HEK293 (cell line): Measurements from ENCODE around the gene MAGI2.

Experiments
- CTCF ChIA-PET: fragments of 350-600 bp; formaldehyde crosslinking; extraction: SDS; loops from one replicate; lab custom pipeline; 2021; ENCODE audit warnings: antibody characterized with exemption; lab: Yijun Ruan, JAX
- POLR2A ChIA-PET: fragments of 300-600 bp; formaldehyde crosslinking; extraction: SDS; loops from one replicate; lab custom pipeline; 2020; ENCODE audit warnings: antibody characterized with exemption, inconsistent platforms; lab: Yijun Ruan, JAX
- H3K27ac ChIP-seq: fragments of 200-500 bp; sonication (Bioruptor generic); 2 replicates; pipeline ENCODE4 v1.5.1; 2014; ENCODE audit warnings: low read depth, low read length, control low read depth, inconsistent platforms; ENCODE audit errors: extremely low read depth
- H3K36me3 ChIP-seq, 2 experiments: fragments of 200-500 bp in 1 of 2; sonication (Bioruptor generic) in 1 of 2; 1 replicate in 1 of 2; 2 replicates in 1 of 2; pipeline ENCODE4 v1.5.1; 2014 to 2017; ENCODE audit warnings: inconsistent platforms in 2 of 2, low read length in 2 of 2; ENCODE audit not compliant: control insufficient read depth in 2 of 2, insufficient read depth in 1 of 2
- H3K4me1 ChIP-seq: fragments of 200-500 bp; sonication (Bioruptor generic); 2 replicates; pipeline ENCODE4 v1.5.1; 2014; ENCODE audit warnings: mild to moderate bottlenecking, low read length, inconsistent platforms; ENCODE audit not compliant: control insufficient read depth, insufficient read depth
- H3K4me3 ChIP-seq: 2 replicates; pipeline ENCODE4 v1.5.1; 2011; ENCODE audit warnings: low read depth, mild to moderate bottlenecking, control low read depth, low read length, moderate library complexity
- H3K9me3 ChIP-seq: fragments of 200-500 bp; sonication (Bioruptor generic); 2 replicates; pipeline ENCODE4 v1.5.1; 2014; ENCODE audit warnings: low read depth, low read length, inconsistent platforms; ENCODE audit not compliant: control insufficient read depth, insufficient read depth
- EGR2 ChIP-seq: fragments of 450-650 bp; formaldehyde crosslinking; IDR thresholded peaks from 2 replicates; pipeline ENCODE4 v1.5.1; 2016; ENCODE audit warnings: low read depth, missing biosample characterization, missing genetic modification characterization
- ELK4 ChIP-seq: IDR thresholded peaks from 2 replicates; pipeline ENCODE4 v1.6.1; 2011; ENCODE audit warnings: mild to moderate bottlenecking, low read depth, low read length, borderline replicate concordance
- SCRT1 ChIP-seq: fragments of 450-650 bp; formaldehyde crosslinking; IDR thresholded peaks from 2 replicates; pipeline ENCODE4 v1.5.1; 2016; ENCODE audit warnings: missing biosample characterization, missing genetic modification characterization, borderline replicate concordance
- ZBTB11 ChIP-seq: fragments of 450-650 bp; formaldehyde crosslinking; conservative IDR thresholded peaks from 2 replicates; pipeline ENCODE4 v1.5.1; 2016; ENCODE audit warnings: low read depth, missing biosample characterization, missing genetic modification characterization
- ZNF16 ChIP-seq: fragments of 450-650 bp; formaldehyde crosslinking; IDR thresholded peaks from 2 replicates; pipeline ENCODE4 v1.5.1; 2016; ENCODE audit warnings: low read depth, missing biosample characterization, missing genetic modification characterization
- ZNF2 ChIP-seq: fragments of 450-650 bp; formaldehyde crosslinking; IDR thresholded peaks from 2 replicates; pipeline ENCODE4 v1.5.1; 2016; ENCODE audit warnings: missing biosample characterization, missing genetic modification characterization
- ZNF292 ChIP-seq: fragments of 450-650 bp; formaldehyde crosslinking; IDR thresholded peaks from 2 replicates; pipeline ENCODE4 v1.5.1; 2016; ENCODE audit warnings: low read depth, missing biosample characterization, missing genetic modification characterization, borderline replicate concordance
- ZNF404 ChIP-seq: fragments of 450-650 bp; formaldehyde crosslinking; IDR thresholded peaks from 2 replicates; pipeline ENCODE4 v1.5.1; 2017; ENCODE audit warnings: missing biosample characterization, missing genetic modification characterization
- ZNF423 ChIP-seq: fragments of 450-650 bp; formaldehyde crosslinking; IDR thresholded peaks from 2 replicates; pipeline ENCODE4 v1.5.1; 2016; ENCODE audit warnings: missing biosample characterization, missing genetic modification characterization
- ZNF433 ChIP-seq: fragments of 450-650 bp; formaldehyde crosslinking; IDR thresholded peaks from 2 replicates; pipeline ENCODE4 v1.5.1; 2016; ENCODE audit warnings: missing biosample characterization, missing genetic modification characterization, low read depth
- ZNF488 ChIP-seq: fragments of 450-650 bp; formaldehyde crosslinking; IDR thresholded peaks from 2 replicates; pipeline ENCODE4 v1.5.1; 2016; ENCODE audit warnings: missing biosample characterization, missing genetic modification characterization
- ZNF544 ChIP-seq: fragments of 450-650 bp; formaldehyde crosslinking; IDR thresholded peaks from 2 replicates; pipeline ENCODE4 v1.5.0; 2017; ENCODE audit warnings: missing biosample characterization, missing genetic modification characterization
- ZNF571 ChIP-seq: fragments of 450-650 bp; formaldehyde crosslinking; IDR thresholded peaks from 2 replicates; pipeline ENCODE4 v1.5.0; 2017; ENCODE audit warnings: missing biosample characterization, missing genetic modification characterization
- ZNF692 ChIP-seq: fragments of 450-650 bp; formaldehyde crosslinking; IDR thresholded peaks from 2 replicates; pipeline ENCODE4 v1.5.1; 2016; ENCODE audit warnings: missing biosample characterization, missing genetic modification characterization
- ZNF843 ChIP-seq: fragments of 450-650 bp; formaldehyde crosslinking; IDR thresholded peaks from 2 replicates; pipeline ENCODE4 v1.5.1; 2016; ENCODE audit warnings: missing biosample characterization, missing genetic modification characterization
- TF ChIP-seq, protein P1 (sequence below): fragments of 450-650 bp; formaldehyde crosslinking; IDR thresholded peaks from 2 replicates; pipeline ENCODE4 v1.5.1; 2017; ENCODE audit warnings: missing biosample characterization, mild to moderate bottlenecking, missing genetic modification characterization, moderate library complexity

The MAGI2 gene

DNA sequence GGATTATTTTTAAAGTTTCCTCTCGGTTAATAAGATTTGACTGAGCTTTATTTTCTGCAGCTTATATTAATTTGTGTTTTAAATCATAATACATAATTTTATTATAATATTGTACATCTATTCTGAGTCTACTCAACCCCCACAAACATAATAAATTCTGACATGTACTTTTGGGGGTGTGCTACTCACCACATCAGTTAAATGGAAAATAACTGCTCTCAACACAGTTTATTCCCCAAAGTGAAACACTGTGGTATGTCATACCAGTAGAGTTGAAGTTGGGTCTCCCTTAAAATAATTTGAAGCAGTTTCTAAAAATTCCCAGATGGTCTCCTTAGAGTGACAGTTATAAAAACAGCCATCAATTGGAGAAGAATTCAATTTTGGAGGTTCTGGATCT is 1191.7 kb downstream of the MAGI2 start:
- no peaks in the 10 kb centered on the region for H3K4me1 ChIP-seq
- H3K4me3 ChIP-seq = no peak overlapping the region
- H3K36me3 ChIP-seq = no peaks in the 10 kb centered on the region
- TF ChIP-seq ZNF2 (no peak), ZNF488 (tag by site-specific recombination) (no peak), ZNF404 (tag by site-specific recombination) (no peak), ZNF423 (no peak), ZBTB11 (tag by site-specific recombination) (no peak), ELK4 (no peak), ZNF292 (tag by site-specific recombination) (no peak), ZNF16 (tag by site-specific recombination) (no peak), ZNF433 (no peak), SCRT1 (no peak)
- H3K9me3 ChIP-seq = no peaks in the 10 kb centered on the region
- ChIA-PET POLR2A (no interaction called here), CTCF (no interaction called here)
- no peak overlapping the region for H3K27ac ChIP-seq

DNA sequence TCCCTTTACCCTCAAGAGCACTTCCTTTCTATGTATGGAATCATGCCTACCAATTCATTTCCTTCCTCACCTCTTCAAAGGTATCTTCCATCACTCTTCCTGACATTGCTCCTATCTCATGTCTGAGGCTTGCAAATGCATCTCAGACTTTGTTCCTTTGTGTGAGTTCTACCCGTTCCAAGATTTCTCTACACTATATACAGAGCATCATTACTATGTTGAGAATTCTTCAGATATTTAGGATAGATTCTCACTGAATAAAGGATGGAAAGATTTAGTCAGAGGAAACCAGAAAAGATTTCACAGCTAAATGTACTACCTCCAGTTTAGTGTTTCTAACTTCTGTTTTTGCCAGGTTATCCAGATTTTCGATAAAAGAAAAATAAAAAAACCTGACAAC is 1192.2 kb downstream of the MAGI2 start:
- POLR2A ChIA-PET = no interaction called here
- CTCF ChIA-PET = no interaction called here
- H3K9me3 ChIP-seq = no peaks in the 10 kb centered on the region
- H3K4me1 ChIP-seq = no peaks in the 10 kb centered on the region
- H3K36me3 ChIP-seq = no peaks in the 10 kb centered on the region
- TF ChIP-seq ZNF843 (tag by site-specific recombination) (no peak), ZNF571 (no peak), ZNF544 (no peak), SCRT1 (no peak), ZNF692 (tag by site-specific recombination) (no peak), EGR2 (no peak)
- TF ChIP-seq, protein P1, sequence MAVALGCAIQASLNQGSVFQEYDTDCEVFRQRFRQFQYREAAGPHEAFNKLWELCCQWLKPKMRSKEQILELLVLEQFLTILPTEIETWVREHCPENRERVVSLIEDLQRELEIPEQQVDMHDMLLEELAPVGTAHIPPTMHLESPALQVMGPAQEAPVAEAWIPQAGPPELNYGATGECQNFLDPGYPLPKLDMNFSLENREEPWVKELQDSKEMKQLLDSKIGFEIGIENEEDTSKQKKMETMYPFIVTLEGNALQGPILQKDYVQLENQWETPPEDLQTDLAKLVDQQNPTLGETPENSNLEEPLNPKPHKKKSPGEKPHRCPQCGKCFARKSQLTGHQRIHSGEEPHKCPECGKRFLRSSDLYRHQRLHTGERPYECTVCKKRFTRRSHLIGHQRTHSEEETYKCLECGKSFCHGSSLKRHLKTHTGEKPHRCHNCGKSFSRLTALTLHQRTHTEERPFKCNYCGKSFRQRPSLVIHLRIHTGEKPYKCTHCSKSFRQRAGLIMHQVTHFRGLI (tag by site-specific recombination) = no peak
- TF ChIP-seq, all 188 proteins: peak for 0
- Histone ChIP-seq H3K4me3 (no peak overlapping the region), H3K27ac (no peak overlapping the region)
